Measurements from ENCODE around the gene GPR32. TPM values are rescaled to one million over a fixed set of nuclear protein-coding genes. Genes with fewer than 3 reads are reported as not detected.

The GPR32 gene
- total and polyA plus RNA-seq, 3 donors from 2014 or later = not detected

GRCh38 chr19:50728084-50728737 is 42.1 kb upstream of the GPR32 start:
- Histone ChIP-seq H3K27me3 (no peaks in the 10 kb centered on the region), H3K36me3 (ENCODE audit: low read depth, missing control alignments) (no peaks in the 10 kb centered on the region), H3K4me3 (peak overlapping the region in 1 of 2 donors; percentile 15), H3K9me3 (no peaks in the 10 kb centered on the region), H3K27ac (no peak overlapping the region), H3K4me1 (peaks cover 13% of the 10 kb centered on the region)
- TF ChIP-seq CTCF (IDR thresholded peaks at IDR 0.05) (no peak), POLR2A (IDR thresholded peaks at IDR 0.05) (no peak)
- intact Hi-C loops (cut with DNase I; ENCODE audit: low total_unique reads) = no loop called here
- peak; percentile 85 for DNase-seq
- 12 to 13% methylated on average over 26 to 39 of the region's 39 CpGs for WGBS, 2 donors

DNA sequence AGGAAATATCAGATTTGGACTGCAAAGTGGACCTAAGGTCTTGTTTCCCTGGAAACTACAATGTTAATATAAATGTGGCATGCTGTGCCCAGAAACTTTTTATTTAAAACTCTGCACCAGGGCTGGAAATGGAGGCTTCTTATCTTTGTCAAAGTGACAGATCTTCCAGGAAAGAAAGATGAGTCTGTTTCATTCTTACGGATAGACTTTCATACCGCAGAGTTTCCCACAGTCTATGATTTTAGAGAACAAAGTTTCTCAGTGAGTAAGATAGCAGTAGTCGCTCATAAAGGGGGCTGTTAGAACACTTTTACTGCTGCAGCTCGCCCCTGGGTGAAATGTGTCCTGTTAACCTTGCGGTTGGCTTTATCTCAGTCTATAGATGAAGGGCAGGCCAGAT is 40.4 kb upstream of the GPR32 start:
- DNase-seq = no peak
- no peak for TF ChIP-seq POLR2A (IDR thresholded peaks at IDR 0.05)
- no peak for TF ChIP-seq CTCF (IDR thresholded peaks at IDR 0.05)
- intact Hi-C loops (cut with DNase I; ENCODE audit: low total_unique reads) = no loop called here
- Histone ChIP-seq H3K27ac (no peak overlapping the region), H3K9me3 (no peaks in the 10 kb centered on the region), H3K4me3 (no peak overlapping the region), H3K27me3 (no peaks in the 10 kb centered on the region), H3K4me1 (peaks cover 6% of the 10 kb centered on the region), H3K36me3 (ENCODE audit: low read depth, missing control alignments) (no peaks in the 10 kb centered on the region)
- WGBS, 2 donors = 58 to 76% methylated on average over 5 of the region's 5 CpGs

- Histone ChIP-seq H3K4me3 (no peak overlapping the region), H3K9me3 (no peaks in the 10 kb centered on the region), H3K36me3 (ENCODE audit: low read depth, missing control alignments) (no peaks in the 10 kb centered on the region), H3K27ac (no peak overlapping the region), H3K4me1 (no peaks in the 10 kb centered on the region), H3K27me3 (no peaks in the 10 kb centered on the region)
- DNase-seq = no peak
- WGBS, 2 donors = 71 to 73% methylated on average over 7 of the region's 7 CpGs
- intact Hi-C loops (cut with DNase I; ENCODE audit: low total_unique reads) = no loop called here
- TF ChIP-seq CTCF (IDR thresholded peaks at IDR 0.05) (no peak), POLR2A (IDR thresholded peaks at IDR 0.05) (no peak)
These were observed 34.4 kb upstream of the GPR32 start for GRCh38 chr19:50735869-50736268.

- Histone ChIP-seq H3K9me3 (no peaks in the 10 kb centered on the region), H3K4me1 (no peaks in the 10 kb centered on the region), H3K4me3 (no peak overlapping the region), H3K27me3 (no peaks in the 10 kb centered on the region), H3K36me3 (ENCODE audit: low read depth, missing control alignments) (no peaks in the 10 kb centered on the region), H3K27ac (no peak overlapping the region)
- DNase-seq = no peak
- TF ChIP-seq CTCF (IDR thresholded peaks at IDR 0.05) = no peak
- TF ChIP-seq POLR2A (IDR thresholded peaks at IDR 0.05) = no peak
- WGBS, 2 donors = 65% methylated on average over 5 of the region's 5 CpGs
- intact Hi-C loops (cut with DNase I; ENCODE audit: low total_unique reads) = no loop called here
These were observed 33.9 kb upstream of the GPR32 start for GRCh38 chr19:50736338-50736737.

All from testis (tissue), 3 donors.